GM18502 (cell line): ENCODE measurements around the gene TNFRSF18.
"Not testable (repeated sequence)": the region's sequence is repeated elsewhere in the genome, so short reads cannot be mapped to it uniquely, and the experiment has no call there.

Experiments
- ATAC-seq: cut with Tn5 transposase; IDR thresholded peaks from one replicate; pipeline ENCODE4 v1.9.1; 2021; ENCODE audit warnings: mild to moderate bottlenecking; ENCODE audit not compliant: unreplicated experiment, poor library complexity

The TNFRSF18 gene

DNA sequence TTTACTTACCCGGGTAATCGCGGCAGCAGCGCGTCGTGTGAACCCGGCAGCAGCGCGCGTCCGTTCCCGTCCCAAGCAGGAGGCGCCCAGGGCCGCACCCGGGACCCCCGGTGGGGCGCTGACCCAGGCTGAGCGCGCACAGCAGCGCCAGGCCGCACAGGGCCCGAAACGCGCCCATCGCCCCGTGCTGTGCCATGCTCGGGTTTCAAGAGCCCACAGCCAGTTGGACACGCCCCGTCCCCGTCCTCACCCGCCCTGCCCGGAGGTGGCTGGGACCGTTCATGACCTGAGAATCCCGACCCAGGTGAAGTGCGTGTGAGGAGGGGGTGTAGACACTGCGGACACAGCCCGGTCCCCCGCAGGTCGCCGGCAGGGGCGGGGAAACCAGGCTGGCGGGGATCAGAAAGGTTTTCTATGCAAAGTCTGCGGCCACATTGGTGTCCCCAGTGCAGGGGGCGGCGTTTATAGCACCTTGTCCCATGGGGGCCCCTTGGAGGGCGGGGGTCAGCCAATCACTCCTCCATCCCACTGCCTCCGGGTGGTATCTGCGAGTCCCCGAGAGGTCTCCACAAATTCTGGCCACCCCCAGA lies at the start of gene TNFRSF18:
TSS of gene TNFRSF18 (minus strand) at position 217 of the 590 bp plus-strand sequence. CDS start at position 196, 21 bp downstream.
- no peak for ATAC-seq

GRCh38 chr1:1255611-1256010 lies 49.2 kb upstream of the TNFRSF18 start:
- ATAC-seq: no peak

GRCh38 chr1:1255078-1255477 lies 48.7 kb upstream of the TNFRSF18 start:
- no peak for ATAC-seq

- ATAC-seq: no peak
Measured at GRCh38 chr1:1254667-1254998, 48.2 kb upstream of the TNFRSF18 start.

- no peak for ATAC-seq
Measured at GRCh38 chr1:1253972-1254666, 47.7 kb upstream of the TNFRSF18 start.

- ATAC-seq: no peak
Measured at GRCh38 chr1:1253314-1253713, 46.9 kb upstream of the TNFRSF18 start.

- ATAC-seq: no peak
Measured at GRCh38 chr1:1250786-1251284, 44.4 kb upstream of the TNFRSF18 start.

GRCh38 chr1:1248009-1248913 lies 41.9 kb upstream of the TNFRSF18 start:
- not testable (repeated sequence) for ATAC-seq

DNA sequence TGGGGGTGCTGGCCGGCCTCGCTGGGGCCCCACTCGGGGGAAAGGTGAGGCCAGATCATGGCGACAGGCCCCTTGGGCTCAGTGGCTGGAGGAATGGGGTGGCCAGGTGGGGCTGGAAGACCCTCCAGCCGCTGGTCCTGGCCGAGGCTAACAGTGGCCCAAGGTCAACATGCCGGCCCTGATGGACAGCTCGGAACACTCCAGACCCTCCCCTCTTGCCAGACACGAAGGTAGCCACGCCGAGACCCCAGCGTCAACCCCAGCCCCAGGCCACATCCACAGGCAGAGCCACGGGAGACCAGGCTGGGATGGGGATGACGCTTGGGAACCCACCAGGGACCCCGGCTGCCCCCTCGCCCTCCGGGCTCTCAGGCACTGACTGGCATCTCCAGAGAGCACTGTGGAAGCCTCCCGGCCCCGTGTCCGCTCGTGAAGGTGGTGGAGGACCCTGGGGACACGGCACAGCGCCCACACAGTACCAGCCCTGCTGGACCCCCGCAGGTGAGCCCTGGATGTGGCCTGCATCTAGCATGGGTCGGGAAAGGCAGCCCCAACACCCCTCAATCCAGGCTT lies 41.0 kb upstream of the TNFRSF18 start:
- no peak for ATAC-seq

- no peak for ATAC-seq
Measured at GRCh38 chr1:1246577-1247340, 40.4 kb upstream of the TNFRSF18 start, which contains the start of gene C1QTNF12. C1QTNF12 (minus strand) TSS chr1:1246722; CDS start chr1:1246690, 32 bp downstream.

DNA sequence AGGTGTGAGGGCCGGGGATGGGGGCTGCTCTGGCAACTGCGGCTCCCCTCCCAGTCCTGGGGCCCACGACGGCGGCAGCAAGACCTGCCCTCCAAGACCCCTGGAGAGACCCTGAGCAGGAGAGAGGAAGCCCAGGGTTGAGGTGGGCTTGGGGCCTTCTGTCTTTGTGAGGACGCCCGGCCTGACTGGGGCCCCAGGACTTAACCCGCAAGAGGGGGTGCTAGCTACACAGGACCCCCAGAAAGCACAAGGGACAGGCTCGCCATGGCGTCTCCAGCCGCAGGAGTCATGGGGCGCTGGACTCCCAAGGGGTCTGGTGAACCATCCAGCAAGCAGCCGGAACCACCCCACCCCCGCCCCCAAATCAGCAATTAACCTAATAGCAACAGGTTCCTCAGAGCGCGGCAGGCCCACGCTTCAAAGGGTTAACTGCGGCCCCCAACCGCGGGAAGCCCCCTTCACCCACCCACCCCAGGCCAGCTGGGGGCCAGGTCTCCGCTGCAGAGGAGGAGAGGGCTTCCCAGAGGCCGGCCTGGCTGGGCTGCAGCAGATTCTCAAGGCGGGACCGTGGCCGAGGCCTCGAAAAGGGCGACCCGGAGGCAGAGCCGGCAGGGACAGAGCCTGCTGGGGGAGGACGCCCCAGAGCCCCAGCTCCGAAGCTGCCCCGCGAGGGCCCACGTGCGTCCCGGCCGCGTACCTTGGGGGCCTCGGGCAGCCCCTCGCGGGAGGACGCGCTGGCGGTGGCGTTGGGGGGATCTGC lies 39.6 kb upstream of the TNFRSF18 start:
- no peak for ATAC-seq

DNA sequence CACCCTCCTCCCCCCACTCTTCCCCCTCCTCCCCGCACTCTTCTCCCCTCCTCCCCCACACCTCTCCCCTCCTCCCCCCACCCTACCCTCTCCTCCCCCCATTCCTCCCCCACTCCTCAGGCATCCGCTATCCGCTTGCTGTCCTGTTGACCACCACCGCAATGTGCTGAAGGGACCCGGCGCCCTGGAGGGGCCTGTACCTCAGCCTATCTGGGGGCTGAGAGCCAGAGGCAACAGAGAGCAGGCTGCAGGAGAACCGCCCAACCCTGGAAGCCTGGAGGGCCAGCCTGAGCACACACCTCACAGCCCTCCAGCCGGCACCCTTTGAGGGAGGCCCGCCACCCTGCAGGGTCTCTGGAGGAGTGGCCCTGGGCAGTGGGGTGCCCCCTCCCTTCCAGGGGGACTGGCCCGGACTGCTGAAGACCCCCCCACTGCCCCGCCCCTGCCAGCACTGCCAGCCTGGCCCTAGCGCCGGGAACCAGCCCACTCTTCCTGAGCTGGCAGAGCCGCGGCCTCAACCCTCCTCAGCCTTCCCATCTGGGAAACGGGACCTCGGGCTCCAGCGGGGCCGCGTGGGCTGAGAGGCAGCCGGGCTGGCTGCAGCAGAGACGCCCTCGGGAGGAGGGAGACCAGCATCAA lies 38.9 kb upstream of the TNFRSF18 start:
- no peak for ATAC-seq

DNA sequence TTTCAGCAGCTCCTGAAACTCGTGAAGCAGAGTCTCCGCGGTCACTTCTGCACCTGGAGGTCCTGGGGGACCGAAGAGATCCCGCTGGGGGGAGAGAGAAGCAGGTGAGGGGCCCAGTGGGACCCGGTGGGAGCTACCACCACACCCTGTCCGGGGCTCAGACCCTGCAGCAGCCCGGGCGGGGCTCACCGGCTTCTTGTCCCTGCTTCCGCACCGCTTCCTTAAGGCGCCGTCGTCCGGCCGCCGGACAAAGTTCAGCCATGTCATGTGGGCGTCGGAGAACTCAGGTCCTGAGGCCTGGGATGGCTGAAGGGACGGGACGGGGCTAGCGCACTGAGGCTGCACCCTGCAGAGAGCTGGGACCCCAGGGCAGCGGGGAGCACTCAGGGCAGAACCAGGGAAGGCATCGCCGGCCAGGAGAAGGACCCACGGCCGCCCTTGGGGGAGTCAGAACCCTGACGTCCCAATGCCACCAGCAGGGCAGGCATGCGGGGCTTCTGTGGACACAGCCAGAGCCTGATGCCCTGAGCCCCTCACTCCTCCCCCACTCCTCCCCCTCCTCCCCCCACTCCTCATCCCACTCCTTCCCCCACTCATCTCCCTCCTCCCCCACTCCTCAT lies 37.9 kb upstream of the TNFRSF18 start:
- ATAC-seq: no peak

DNA sequence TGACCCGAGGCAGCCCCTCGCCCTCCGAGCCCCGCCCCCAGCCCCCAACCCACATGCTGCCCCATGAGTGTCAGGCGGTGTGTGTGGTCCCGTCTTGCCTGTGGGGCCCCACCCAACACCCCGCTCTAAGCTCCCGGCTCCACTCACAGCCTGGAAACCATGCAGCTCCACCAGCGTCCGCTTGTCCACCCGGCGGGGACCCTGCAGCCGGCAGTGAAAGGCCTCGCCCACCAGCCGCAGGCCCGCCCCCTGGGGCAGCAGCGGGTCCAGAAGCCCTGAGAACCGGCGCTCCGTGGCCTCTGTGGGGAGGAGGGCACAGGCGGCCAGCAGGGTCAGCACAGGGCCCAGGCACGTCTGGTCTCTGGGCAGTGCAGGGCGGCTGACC lies 37.4 kb upstream of the TNFRSF18 start:
- no peak for ATAC-seq

- ATAC-seq: no peak
Measured at GRCh38 chr1:1243266-1243660, 36.9 kb upstream of the TNFRSF18 start.

DNA sequence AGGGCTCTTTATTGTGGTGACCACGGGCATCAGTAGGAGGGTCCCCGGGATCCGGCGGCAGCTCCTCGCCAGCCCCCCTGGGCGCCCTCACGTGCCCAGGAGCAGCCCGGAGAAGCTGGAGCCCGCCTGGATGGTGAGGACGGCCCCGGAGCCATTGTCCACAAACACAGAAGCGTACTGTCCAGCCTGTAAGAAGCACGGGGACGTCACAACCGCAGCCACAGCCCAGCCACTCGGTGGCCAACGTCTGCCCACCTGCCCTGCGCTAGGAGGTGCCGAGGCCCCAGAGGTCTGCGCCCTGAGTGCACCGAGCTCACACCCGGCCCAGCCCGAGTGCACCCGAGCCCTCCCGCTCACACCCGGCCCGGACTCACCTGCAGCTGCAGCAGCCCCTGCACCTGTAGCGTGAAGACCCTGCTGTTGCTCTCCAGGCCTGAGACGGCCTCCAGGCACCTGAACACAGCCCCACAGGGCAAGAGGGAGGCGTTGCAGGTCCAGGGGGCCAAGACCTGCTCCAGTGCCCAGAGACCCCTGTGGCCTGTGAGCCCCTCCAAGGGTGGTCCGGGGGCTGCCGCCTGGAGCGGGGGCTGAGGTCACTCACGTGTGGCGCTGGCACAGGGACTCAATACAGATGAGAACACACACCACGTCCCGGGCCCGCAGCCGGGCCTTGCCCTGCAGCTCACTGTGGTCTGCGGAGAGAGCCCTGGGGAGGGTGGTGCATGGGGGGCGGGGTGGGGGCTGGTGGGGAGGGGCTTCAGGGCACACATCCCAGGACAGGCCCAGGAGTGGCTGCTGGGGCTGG lies 36.3 kb upstream of the TNFRSF18 start:
- ATAC-seq: no peak

DNA sequence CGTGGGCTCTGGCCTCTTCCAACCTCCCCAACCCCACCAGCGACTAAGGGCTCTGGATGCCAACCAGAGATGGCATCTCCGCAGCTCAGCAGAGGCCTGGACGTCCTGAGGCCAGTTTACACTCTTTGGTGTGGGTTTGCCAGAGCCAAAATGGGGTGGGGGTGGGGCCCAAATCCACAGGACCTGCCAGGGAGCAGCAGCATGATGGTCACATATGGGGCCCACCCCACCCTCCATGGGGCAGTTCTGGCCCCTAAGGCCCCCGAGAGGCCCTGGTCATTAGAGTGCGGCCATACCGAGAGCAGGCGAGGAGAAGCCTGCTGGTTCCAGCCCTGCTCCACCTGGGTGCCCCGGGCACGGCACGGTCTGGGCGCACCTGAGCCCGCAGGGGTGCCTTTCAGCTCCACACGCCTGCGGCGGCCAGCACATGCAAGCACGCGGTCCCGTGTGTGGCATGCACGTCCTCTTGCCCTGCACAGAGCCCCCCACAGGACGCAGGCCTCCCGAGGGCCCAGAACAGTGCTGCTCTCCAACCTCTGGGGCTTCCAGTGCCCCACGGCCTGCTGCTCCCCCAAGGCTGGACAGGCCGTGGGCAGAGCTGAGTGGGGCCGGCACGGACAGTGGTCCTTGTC lies 35.3 kb upstream of the TNFRSF18 start:
- ATAC-seq: no peak
